Measurements from ENCODE around the gene CCNB1. TPM values are rescaled to one million over a fixed set of nuclear protein-coding genes. Genes with fewer than 3 reads are reported as not detected.

The CCNB1 gene
- 223 to 265 TPM (median 256 TPM) in 5 replicates for total RNA-seq (2022; extraction: Qiagen RNA extraction)

GRCh38 chr5:69166686-69167492 lies at the start of gene CCNB1:
Gene CCNB1 (plus strand): TSS chr5:69167150. CDS start chr5:69167263, 113 bp downstream.

GRCh38 chr5:69189162-69190086 lies 22.5 kb downstream of the CCNB1 start, which contains the start of gene CENPH:
Gene CENPH (plus strand): TSS chr5:69189583. CDS start chr5:69189635, 52 bp downstream.

Other genes starting within 250 kb of the CCNB1 start
- gene SLC30A5, start 73.1 kb upstream of the CCNB1 start, total RNA-seq (2022; extraction: Qiagen RNA extraction): 35.4 to 41.1 TPM (median 36.8 TPM) in 5 replicates
- 24.9 to 30.2 TPM (median 27.6 TPM) in 5 replicates for gene CENPH, start 22.4 kb downstream of the CCNB1 start, total RNA-seq (2022; extraction: Qiagen RNA extraction)
- gene CDK7, start 67.7 kb downstream of the CCNB1 start, total RNA-seq (2022; extraction: Qiagen RNA extraction): 48.7 to 67.6 TPM (median 52.4 TPM) in 5 replicates
- gene CCDC125, start 165.7 kb downstream of the CCNB1 start, total RNA-seq (2022; extraction: Qiagen RNA extraction): 3.1 to 4.2 TPM (median 3.4 TPM) in 5 replicates
- 40.6 to 58.8 TPM (median 56.7 TPM) in 5 replicates for gene AK6, start 202.4 kb downstream of the CCNB1 start, total RNA-seq (2022; extraction: Qiagen RNA extraction)
- 120 to 139 TPM (median 130 TPM) in 5 replicates for gene TAF9, start 202.4 kb downstream of the CCNB1 start, total RNA-seq (2022; extraction: Qiagen RNA extraction)
- 15.3 to 18.9 TPM (median 16.5 TPM) in 5 replicates for gene RAD17, start 202.7 kb downstream of the CCNB1 start, total RNA-seq (2022; extraction: Qiagen RNA extraction)
- gene MARVELD2, start 248.0 kb downstream of the CCNB1 start, total RNA-seq (2022; extraction: Qiagen RNA extraction): 2.7 to 3.5 TPM (median 2.8 TPM) in 5 replicates

Data from A549 treated with dexamethasone at 1 μM for 4 hours (cell line).